HepG2 (cell line): ENCODE data around the gene ZIM2. TPM values are rescaled to one million over a fixed set of nuclear protein-coding genes. Genes with fewer than 3 reads are reported as not detected.
A peak's percentile ranks its signal among the peaks of the same experiment; 100 is the strongest.

Experiments used
- ATAC-seq: fragments of 200-7000 bp; cut with Tn5 transposase; 3 replicates; pipeline ENCODE4 v1.9.1; 2020; ENCODE audit warnings: mild to moderate bottlenecking, moderate library complexity
- BruUV-seq: library from RNA; stranded (reverse); fragments of 400-500 nt; replicated peaks from 2 replicates; lab custom pipeline; 2021; lab: Mats Ljungman, UMichigan
- CTCF ChIA-PET: fragments of 300-600 bp; formaldehyde crosslinking; extraction: SDS; loops from one replicate; lab custom pipeline; 2021; ENCODE audit warnings: low total read pairs, inconsistent platforms, low intra/inter-chr PET ratio; lab: Yijun Ruan, JAX
- POLR2A ChIA-PET: fragments of 350-600 bp; sonication (Branson Sonifier 250); formaldehyde crosslinking; loops from one replicate; lab custom pipeline; 2020; ENCODE audit warnings: antibody characterized with exemption, inconsistent platforms; lab: Yijun Ruan, JAX
- DNase-seq: peaks from one replicate; pipeline ENCODE4 v3.0.0-alpha.2; 2015; ENCODE audit warnings: low spot score
- FAIRE-seq: peaks from 3 replicates; lab custom pipeline; 2011; peaks lifted over from hg19 to GRCh38; lab: Jason Lieb, UNC
- H2AFZ ChIP-seq: one replicate; pipeline ENCODE4 v1.6.1; 2011; ENCODE audit warnings: low read length, inconsistent platforms
- H3K27ac ChIP-seq: fragments of 300-600 bp; 3 replicates; pipeline ENCODE4 v1.8.0; 2011; ENCODE audit warnings: mixed run types, mild to moderate bottlenecking, mixed read lengths, low read length, inconsistent platforms; ENCODE audit not compliant: insufficient read depth; ENCODE audit errors: extremely low read length
- H3K27me3 ChIP-seq, 2 experiments: fragments of 200-600 bp in 1 of 2; 2 replicates in 1 of 2; 3 replicates in 1 of 2; pipeline versions ENCODE4 v1.6.0 to v1.8.0; 2011; ENCODE audit warnings: low read length in 2 of 2, mild to moderate bottlenecking in 2 of 2, moderate library complexity in 2 of 2, inconsistent platforms in 1 of 2; ENCODE audit not compliant: insufficient read depth in 2 of 2, control insufficient read depth in 1 of 2
- H3K36me3 ChIP-seq, 2 experiments: fragments of 200-600 bp in 1 of 2; replicated peaks in 1 of 2; 2 replicates in 1 of 2; 3 replicates in 1 of 2; pipeline versions ENCODE4 v1.5.1 to v1.8.0; 2011; ENCODE audit warnings: low read length in 2 of 2, inconsistent platforms in 1 of 2; ENCODE audit not compliant: insufficient read depth in 2 of 2, control insufficient read depth in 1 of 2
- H3K4me1 ChIP-seq: 2 replicates; pipeline ENCODE4 v1.5.1; 2012; ENCODE audit warnings: low read length, inconsistent platforms; ENCODE audit not compliant: insufficient read depth
- H3K4me2 ChIP-seq: 2 replicates; pipeline ENCODE4 v1.6.0; 2011; ENCODE audit warnings: low read depth, low read length, inconsistent platforms
- H3K4me3 ChIP-seq, 3 experiments: fragments of 200-600 bp in 1 of 3; sonication (generic), shearing (Covaris generic) in 1 of 3; replicated peaks in 1 of 3; 2 replicates each; pipeline ENCODE4 v1.5.1; 2011 to 2016; ENCODE audit warnings: low read length in 3 of 3, inconsistent platforms in 2 of 3, low read depth in 2 of 3, mild to moderate bottlenecking in 2 of 3, control low read depth in 1 of 3, mixed read lengths in 1 of 3; ENCODE audit not compliant: insufficient read depth in 1 of 3
- H3K79me2 ChIP-seq: one replicate; pipeline ENCODE4 v1.6.1; 2011; ENCODE audit warnings: low read length, inconsistent platforms; ENCODE audit not compliant: insufficient read depth
- H3K9ac ChIP-seq: 2 replicates; pipeline ENCODE4 v1.6.0; 2011; ENCODE audit warnings: mild to moderate bottlenecking, low read depth, low read length, inconsistent platforms; ENCODE audit not compliant: insufficient read depth
- H3K9me3 ChIP-seq: 2 replicates; pipeline ENCODE4 v1.5.1; 2012; ENCODE audit warnings: mild to moderate bottlenecking, low read length
- H4K20me1 ChIP-seq: 2 replicates; pipeline ENCODE4 v1.6.0; 2011; ENCODE audit warnings: inconsistent platforms, mild to moderate bottlenecking, low read length, moderate library complexity; ENCODE audit not compliant: insufficient read depth
- CREM ChIP-seq, 2 experiments: sonication (generic) in 1 of 2; formaldehyde crosslinking in 1 of 2; IDR thresholded peaks; 2 replicates each; pipeline versions ENCODE4 v1.4.0 to v1.6.1; 2016 to 2020; ENCODE audit warnings: antibody characterized with exemption in 1 of 2, mild to moderate bottlenecking in 1 of 2, missing genetic modification reagents in 1 of 2
- FOSL2 ChIP-seq: sonication (generic); formaldehyde crosslinking; IDR thresholded peaks from 2 replicates; pipeline ENCODE4 v1.4.0; 2020; ENCODE audit warnings: missing genetic modification reagents
- GABPA ChIP-seq, 2 experiments: IDR thresholded peaks; 2 replicates each; pipeline ENCODE4 v1.6.1; 2011 to 2016; ENCODE audit warnings: low read depth in 2 of 2, low read length in 1 of 2, missing biosample characterization in 1 of 2, missing genetic modification characterization in 1 of 2
- PITX1 ChIP-seq: sonication (generic); formaldehyde crosslinking; IDR thresholded peaks from 2 replicates; pipeline ENCODE4 v1.5.1; 2020; ENCODE audit warnings: mild to moderate bottlenecking, missing genetic modification reagents
- SMAD9 ChIP-seq: sonication (generic); formaldehyde crosslinking; IDR thresholded peaks from 2 replicates; pipeline ENCODE4 v1.5.1; 2020; ENCODE audit warnings: mild to moderate bottlenecking, missing genetic modification reagents
- ZBTB34 ChIP-seq: sonication (generic); formaldehyde crosslinking; IDR thresholded peaks from 2 replicates; pipeline ENCODE4 v1.8.0; 2022; ENCODE audit warnings: mild to moderate bottlenecking, missing genetic modification reagents
- ZNF510 ChIP-seq: sonication (generic); formaldehyde crosslinking; IDR thresholded peaks from 2 replicates; pipeline ENCODE4 v1.4.0; 2020; ENCODE audit warnings: low read depth, mild to moderate bottlenecking, missing genetic modification reagents
- ZNF530 ChIP-seq: sonication (generic); formaldehyde crosslinking; IDR thresholded peaks from 2 replicates; pipeline ENCODE4 v1.5.0; 2020; ENCODE audit warnings: low read depth, mild to moderate bottlenecking, missing genetic modification reagents
- ZNF672 ChIP-seq: sonication (generic); formaldehyde crosslinking; IDR thresholded peaks from 2 replicates; pipeline ENCODE4 v1.8.1; 2022; ENCODE audit warnings: missing genetic modification reagents
- ZNF790 ChIP-seq: sonication (generic); formaldehyde crosslinking; IDR thresholded peaks from 2 replicates; pipeline ENCODE4 v1.8.0; 2022; ENCODE audit warnings: missing genetic modification reagents, mild to moderate bottlenecking, borderline replicate concordance
- WGBS: methylation state at CpG from one replicate; pipeline ENCODE4 v1.1.6; 2017; ENCODE audit warnings: low lambda C conversion rate; 5-methylcytosine and 5-hydroxymethylcytosine counted together
- in situ Hi-C: cut with HindIII; loops from 2 replicates; pipeline ENCODE4 v1.10.0; 2017; ENCODE audit warnings: low pct_unique_long_range_greater_than_20kb; ENCODE audit not compliant: extremely low pct_ligation_motif_present
- intact Hi-C: fragments of 100-400 bp; cut with micrococcal nuclease; formaldehyde crosslinking; loops from one replicate; pipeline ENCODE4 v1.10.0; 2022; ENCODE audit not compliant: unreplicated experiment
- polyA plus RNA-seq, 8 experiments: library from polyadenylated mRNA; depleted of rRNA in 3 of 8; stranded (reverse) in 7 of 8; unstranded in 1 of 8; fragments of >200 nt; fragmentation: Illumina TruSeq in 4 of 8; extraction: Trizol in 4 of 8; gene quantifications; 2 replicates each; pipeline versions ENCODE4 v1.2.1 to v1.2.3, GENCODE V29; 2011 to 2016; ENCODE audit warnings: low read depth in 4 of 8, missing spikeins in 1 of 8, mixed read lengths in 1 of 8; ENCODE audit not compliant: insufficient read depth in 1 of 8
- total RNA-seq, 5 experiments: library from RNA; depleted of rRNA; stranded (reverse); fragments of >200 nt; fragmentation: Illumina TruSeq; extraction: Trizol; gene quantifications; 2 replicates each; pipeline ENCODE4 v1.2.3, GENCODE V29; 2016; ENCODE audit warnings: low read depth in 1 of 5
- TF ChIP-seq, protein P1 (sequence below): sonication (generic); formaldehyde crosslinking; IDR thresholded peaks from 2 replicates; pipeline ENCODE4 v1.8.0; 2022; ENCODE audit warnings: mild to moderate bottlenecking, missing genetic modification reagents, borderline replicate concordance
- TF ChIP-seq, protein P2 (sequence below): sonication (generic); formaldehyde crosslinking; conservative IDR thresholded peaks from 2 replicates; pipeline ENCODE4 v1.4.0; 2020; ENCODE audit warnings: mild to moderate bottlenecking, missing genetic modification reagents, moderate library complexity

The ZIM2 gene
- total and polyA plus RNA-seq, 2 of the 13 experiments (the other 11 are each of a cell fraction or from before 2014, with no cell fraction given): 7.2 to 10.3 TPM

DNA sequence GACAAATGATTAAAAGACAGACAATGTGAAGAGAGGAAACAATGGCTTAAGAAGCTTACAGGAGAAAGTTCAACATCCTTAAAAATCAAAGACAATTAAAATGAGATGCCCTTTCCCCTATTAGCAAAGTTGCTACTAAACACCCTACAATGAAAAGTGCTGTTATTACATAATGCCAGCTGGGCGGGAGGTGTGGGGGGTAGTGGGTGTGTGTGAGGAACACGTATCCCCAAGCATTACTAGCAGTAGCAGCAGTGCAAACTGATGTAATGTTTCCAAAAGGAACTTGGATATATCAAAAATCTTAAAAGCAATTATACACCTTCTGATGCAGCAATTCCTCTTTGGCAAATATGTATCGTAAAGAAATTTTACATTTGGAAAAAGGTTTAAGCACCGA lies 70.9 kb downstream of the ZIM2 start:
- no peak overlapping the region for H3K9ac ChIP-seq
- intact Hi-C loops (no loop called here), in situ Hi-C loops (no loop called here)
- H3K4me3 ChIP-seq: no peak overlapping the region
- ATAC-seq (no peak), DNase-seq (no peak), FAIRE-seq (no peak)
- H3K79me2 ChIP-seq: no peaks in the 10 kb centered on the region
- no TSS peak for BruUV-seq
- H2AFZ ChIP-seq: no peak overlapping the region
- H4K20me1 ChIP-seq: no peaks in the 10 kb centered on the region
- no peak overlapping the region for H3K4me2 ChIP-seq
- H3K9me3 ChIP-seq: peaks cover 11% of the 10 kb centered on the region
- H3K27ac ChIP-seq: no peak overlapping the region
- H3K4me1 ChIP-seq: no peaks in the 10 kb centered on the region
- H3K36me3 ChIP-seq: no peaks in the 10 kb centered on the region
- 68% methylated on average over 4 of the region's 4 CpGs for WGBS
- H3K27me3 ChIP-seq: no peaks in the 10 kb centered on the region
- POLR2A ChIA-PET: no interaction called here
- TF ChIP-seq FOSL2 (CRISPR knock-in tag) (no peak), ZBTB34 (CRISPR knock-in tag) (no peak), ZNF672 (CRISPR knock-in tag) (no peak)
- TF ChIP-seq, protein P1, sequence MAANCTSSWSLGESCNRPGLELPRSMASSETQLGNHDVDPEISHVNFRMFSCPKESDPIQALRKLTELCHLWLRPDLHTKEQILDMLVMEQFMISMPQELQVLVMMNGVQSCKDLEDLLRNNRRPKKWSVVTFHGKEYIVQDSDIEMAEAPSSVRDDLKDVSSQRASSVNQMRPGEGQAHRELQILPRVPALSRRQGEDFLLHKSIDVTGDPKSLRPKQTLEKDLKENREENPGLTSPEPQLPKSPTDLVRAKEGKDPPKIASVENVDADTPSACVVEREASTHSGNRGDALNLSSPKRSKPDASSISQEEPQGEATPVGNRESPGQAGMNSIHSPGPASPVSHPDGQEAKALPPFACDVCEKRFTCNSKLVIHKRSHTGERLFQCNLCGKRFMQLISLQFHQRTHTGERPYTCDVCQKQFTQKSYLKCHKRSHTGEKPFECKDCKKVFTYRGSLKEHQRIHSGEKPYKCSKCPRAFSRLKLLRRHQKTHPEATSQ: no peak
- CTCF ChIA-PET: no interaction called here

DNA sequence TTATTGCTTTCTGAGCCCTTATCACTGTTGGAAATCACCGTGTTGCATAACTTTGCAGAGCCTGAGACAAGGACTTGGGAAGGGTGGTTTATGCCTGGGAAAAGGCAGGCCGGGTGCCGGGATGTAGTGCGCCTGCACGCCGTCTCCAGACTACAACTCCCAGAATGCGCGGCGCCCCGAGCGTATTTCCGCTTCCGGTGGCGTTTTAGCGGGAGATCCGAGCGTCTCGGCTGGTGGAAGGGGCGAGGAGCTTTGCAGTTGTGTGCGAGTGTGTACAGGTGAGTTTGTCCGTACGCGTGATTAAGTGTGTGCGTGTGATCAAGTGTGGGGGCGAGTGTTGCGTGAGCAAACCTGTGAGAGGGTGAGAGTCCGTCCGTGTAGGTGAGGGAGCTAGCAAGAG lies 75.4 kb downstream of the ZIM2 start:
- no peak for FAIRE-seq
- CTCF ChIA-PET: no interaction called here
- no peak for ATAC-seq
- Histone ChIP-seq H3K4me2 (no peak overlapping the region), H3K36me3 (no peaks in the 10 kb centered on the region), H2AFZ (no peak overlapping the region), H3K9me3 (peaks cover 16% of the 10 kb centered on the region), H4K20me1 (no peaks in the 10 kb centered on the region), H3K79me2 (no peaks in the 10 kb centered on the region), H3K27me3 (0 out of 5 replicates have a peak, but pooled peaks cover 0 to 4% of the 10 kb centered on the region in 2 experiments), H3K4me3 (no peak overlapping the region), H3K27ac (no peak overlapping the region), H3K9ac (no peak overlapping the region), H3K4me1 (no peaks in the 10 kb centered on the region)
- 60% methylated on average over 28 of the region's 28 CpGs for WGBS
- BruUV-seq: no TSS peak
- intact Hi-C loops (no loop called here), in situ Hi-C loops (no loop called here)
- DNase-seq: no peak
- POLR2A ChIA-PET: no interaction called here
- peak; percentile 66 for TF ChIP-seq GABPA (IDR thresholded peaks at IDR 0.05; ENCODE audit: low read depth, low read length)
- 0 out of 2 replicates have a peak, but pooled peaks have one; percentile 38 for TF ChIP-seq GABPA (CRISPR knock-in tag; IDR thresholded peaks at IDR 0.05; ENCODE audit: low read depth)
- no peak for TF ChIP-seq PITX1 (CRISPR knock-in tag)
- TF ChIP-seq ZNF530 (CRISPR knock-in tag): no peak
- no peak for TF ChIP-seq ZNF790 (CRISPR knock-in tag)
- no peak for TF ChIP-seq SMAD9 (CRISPR knock-in tag)
- no peak for TF ChIP-seq CREM (IDR thresholded peaks at IDR 0.05)
- no peak for TF ChIP-seq CREM (CRISPR knock-in tag; IDR thresholded peaks at IDR 0.05)
- no peak for TF ChIP-seq ZNF510 (CRISPR knock-in tag)
- TF ChIP-seq, protein P2, sequence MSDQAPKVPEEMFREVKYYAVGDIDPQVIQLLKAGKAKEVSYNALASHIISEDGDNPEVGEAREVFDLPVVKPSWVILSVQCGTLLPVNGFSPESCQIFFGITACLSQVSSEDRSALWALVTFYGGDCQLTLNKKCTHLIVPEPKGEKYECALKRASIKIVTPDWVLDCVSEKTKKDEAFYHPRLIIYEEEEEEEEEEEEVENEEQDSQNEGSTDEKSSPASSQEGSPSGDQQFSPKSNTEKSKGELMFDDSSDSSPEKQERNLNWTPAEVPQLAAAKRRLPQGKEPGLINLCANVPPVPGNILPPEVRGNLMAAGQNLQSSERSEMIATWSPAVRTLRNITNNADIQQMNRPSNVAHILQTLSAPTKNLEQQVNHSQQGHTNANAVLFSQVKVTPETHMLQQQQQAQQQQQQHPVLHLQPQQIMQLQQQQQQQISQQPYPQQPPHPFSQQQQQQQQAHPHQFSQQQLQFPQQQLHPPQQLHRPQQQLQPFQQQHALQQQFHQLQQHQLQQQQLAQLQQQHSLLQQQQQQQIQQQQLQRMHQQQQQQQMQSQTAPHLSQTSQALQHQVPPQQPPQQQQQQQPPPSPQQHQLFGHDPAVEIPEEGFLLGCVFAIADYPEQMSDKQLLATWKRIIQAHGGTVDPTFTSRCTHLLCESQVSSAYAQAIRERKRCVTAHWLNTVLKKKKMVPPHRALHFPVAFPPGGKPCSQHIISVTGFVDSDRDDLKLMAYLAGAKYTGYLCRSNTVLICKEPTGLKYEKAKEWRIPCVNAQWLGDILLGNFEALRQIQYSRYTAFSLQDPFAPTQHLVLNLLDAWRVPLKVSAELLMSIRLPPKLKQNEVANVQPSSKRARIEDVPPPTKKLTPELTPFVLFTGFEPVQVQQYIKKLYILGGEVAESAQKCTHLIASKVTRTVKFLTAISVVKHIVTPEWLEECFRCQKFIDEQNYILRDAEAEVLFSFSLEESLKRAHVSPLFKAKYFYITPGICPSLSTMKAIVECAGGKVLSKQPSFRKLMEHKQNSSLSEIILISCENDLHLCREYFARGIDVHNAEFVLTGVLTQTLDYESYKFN (CRISPR knock-in tag): no peak
